ENCODE results near the gene ADGRG4. TPM values are rescaled to one million over a fixed set of nuclear protein-coding genes. Genes with fewer than 3 reads are reported as not detected.

ADGRG4 gene
- polyA plus RNA-seq, 3 donors = not detected

GRCh38 chrX:136453114-136453513 lies 152.4 kb downstream of the ADGRG4 start:
- no peak for DNase-seq (ENCODE audit: low read depth in 3 of 3, low spot score in 2 of 3)

DNA sequence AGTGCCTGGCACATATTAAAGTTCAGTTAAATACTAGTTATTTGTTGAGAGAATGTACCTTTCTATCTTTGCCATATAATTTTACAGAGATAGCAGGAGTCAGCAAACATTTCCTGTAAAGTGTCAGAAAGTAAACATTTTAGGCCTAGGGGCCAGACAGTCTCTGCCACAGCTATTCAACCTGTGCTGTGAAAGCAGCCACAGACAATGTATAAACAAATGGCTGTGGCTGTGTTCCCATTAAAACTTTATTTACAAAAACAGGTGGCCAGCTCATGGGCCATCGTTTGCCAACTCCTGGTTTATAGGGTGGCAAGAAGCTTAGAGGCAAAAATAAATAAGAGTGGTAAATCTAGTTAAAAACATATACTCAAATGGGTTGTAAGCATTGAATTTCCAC lies 153.0 kb downstream of the ADGRG4 start:
- DNase-seq (ENCODE audit: low read depth in 3 of 3, low spot score in 2 of 3) = no peak

- DNase-seq (ENCODE audit: low read depth in 3 of 3, low spot score in 2 of 3) = no peak
Measured at GRCh38 chrX:136456133-136456532, 155.4 kb downstream of the ADGRG4 start.

GRCh38 chrX:136457303-136457917 lies 156.6 kb downstream of the ADGRG4 start:
- DNase-seq (ENCODE audit: low read depth in 3 of 3, low spot score in 2 of 3) = no peak

- no peak for DNase-seq (ENCODE audit: low read depth in 3 of 3, low spot score in 2 of 3)
Measured at GRCh38 chrX:136464589-136464988, 163.8 kb downstream of the ADGRG4 start.

Other genes with a start within 250 kb of the ADGRG4 start
- gene FHL1, start 153.4 kb upstream of the ADGRG4 start, polyA plus RNA-seq (ENCODE audit: insufficient read length in 3 of 3) = 10 to 100 TPM; 61.8 to 64.8 (median 62.9) TPM
- gene MAP7D3, start 49.6 kb upstream of the ADGRG4 start, polyA plus RNA-seq (ENCODE audit: insufficient read length in 3 of 3) = 10 to 100 TPM; 15.1 to 17.5 (median 16.5) TPM
- gene BRS3, start 187.0 kb downstream of the ADGRG4 start, polyA plus RNA-seq (ENCODE audit: insufficient read length in 3 of 3) = under 1 TPM in 2 of 3 donors, not detected in 1; 0.04 to 0.06 TPM
- gene HTATSF1, start 196.6 kb downstream of the ADGRG4 start, polyA plus RNA-seq (ENCODE audit: insufficient read length in 3 of 3) = 100 to 1,000 TPM; 121 to 134 (median 131) TPM
- 10 to 100 TPM in 2 of 3 donors, 1 to 10 TPM in 1; 6.5 to 10.5 (median 10.3) TPM for gene VGLL1, start 231.3 kb downstream of the ADGRG4 start, polyA plus RNA-seq (ENCODE audit: insufficient read length in 3 of 3)